Neuronal stem cell (in vitro differentiated cells): ENCODE results near the gene ROMO1. TPM values are rescaled to one million over a fixed set of nuclear protein-coding genes. Genes with fewer than 3 reads are reported as not detected.

Source experiments
- DNase-seq: peaks from one replicate; pipeline ENCODE4 v3.0.0-alpha.2; 2013; ENCODE audit warnings: low spot score
- H2AFZ ChIP-seq: one replicate; pipeline ENCODE4 v1.6.1; 2013; ENCODE audit warnings: mild to moderate bottlenecking, low read length, inconsistent platforms
- H2AK5ac ChIP-seq: 2 replicates; pipeline ENCODE4 v1.6.1; 2013; ENCODE audit warnings: low read depth, mild to moderate bottlenecking, inconsistent platforms, low read length, moderate library complexity, mixed read lengths
- H2BK120ac ChIP-seq: 2 replicates; pipeline ENCODE4 v1.6.1; 2013; ENCODE audit warnings: low read depth, mild to moderate bottlenecking, inconsistent platforms, low read length, moderate library complexity, mixed read lengths
- H2BK12ac ChIP-seq: one replicate; pipeline ENCODE4 v1.6.1; 2013; ENCODE audit warnings: low read length, inconsistent platforms
- H2BK15ac ChIP-seq: 2 replicates; pipeline ENCODE4 v1.6.1; 2013; ENCODE audit warnings: mild to moderate bottlenecking, low read length, inconsistent platforms, mixed read lengths
- H2BK5ac ChIP-seq: one replicate; pipeline ENCODE4 v1.6.1; 2013; ENCODE audit warnings: inconsistent platforms, mild to moderate bottlenecking, low read length, moderate library complexity
- H3K14ac ChIP-seq: one replicate; pipeline ENCODE4 v1.6.1; 2013; ENCODE audit warnings: low read length, inconsistent platforms
- H3K18ac ChIP-seq: 2 replicates; pipeline ENCODE4 v1.6.1; 2013; ENCODE audit warnings: low read length, inconsistent platforms
- H3K23ac ChIP-seq: 2 replicates; pipeline ENCODE4 v1.6.1; 2013; ENCODE audit warnings: low read depth, mild to moderate bottlenecking, mixed read lengths, low read length, inconsistent platforms; ENCODE audit not compliant: poor library complexity
- H3K27ac ChIP-seq: replicated peaks from 3 replicates; pipeline ENCODE4 v1.5.1; 2013; ENCODE audit warnings: low read length, inconsistent platforms
- H3K27me3 ChIP-seq, 3 experiments: 2 replicates each; pipeline ENCODE4 v1.6.1; 2013; ENCODE audit warnings: low read length in 3 of 3, mild to moderate bottlenecking in 2 of 3, inconsistent platforms in 1 of 3, low read depth in 1 of 3, mixed read lengths in 1 of 3, moderate library complexity in 1 of 3; ENCODE audit not compliant: control insufficient read depth in 3 of 3, insufficient read depth in 3 of 3
- H3K36me3 ChIP-seq, 2 donors: replicated peaks in 1 of 2; 2 replicates each; pipeline ENCODE4 v1.6.1; 2013; ENCODE audit warnings: low read length in 2 of 2; ENCODE audit not compliant: control insufficient read depth in 2 of 2, insufficient read depth in 2 of 2
- H3K4ac ChIP-seq: 2 replicates; pipeline ENCODE4 v1.6.1; 2013; ENCODE audit warnings: inconsistent platforms, mild to moderate bottlenecking, low read length, moderate library complexity
- H3K4me1 ChIP-seq, 2 donors: 1 replicate in 1 of 2; 2 replicates in 1 of 2; pipeline ENCODE4 v1.6.1; 2013; ENCODE audit warnings: low read length in 2 of 2, low read depth in 1 of 2; ENCODE audit not compliant: control insufficient read depth in 2 of 2, insufficient read depth in 1 of 2
- H3K4me2 ChIP-seq: one replicate; pipeline ENCODE4 v1.6.1; 2013; ENCODE audit warnings: mild to moderate bottlenecking, low read length, inconsistent platforms; ENCODE audit not compliant: insufficient read depth, poor library complexity, severe bottlenecking
- H3K4me3 ChIP-seq, 2 donors: 2 replicates each; pipeline ENCODE4 v1.5.1; 2013; ENCODE audit warnings: low read length in 2 of 2, mild to moderate bottlenecking in 2 of 2, inconsistent platforms in 1 of 2, moderate library complexity in 1 of 2
- H3K79me1 ChIP-seq: one replicate; pipeline ENCODE4 v1.6.1; 2013; ENCODE audit warnings: low read depth, mild to moderate bottlenecking, inconsistent platforms, low read length, moderate library complexity
- H3K9ac ChIP-seq: one replicate; pipeline ENCODE4 v1.6.1; 2013; ENCODE audit warnings: mild to moderate bottlenecking, low read depth, low read length, inconsistent platforms; ENCODE audit not compliant: poor library complexity
- H3K9me3 ChIP-seq, 2 donors: replicated peaks in 1 of 2; 2 replicates each; pipeline versions ENCODE3 to v1.6.1; 2013; ENCODE audit warnings: low read length in 2 of 2, mild to moderate bottlenecking in 2 of 2, inconsistent platforms in 1 of 2, low read depth in 1 of 2, mixed read lengths in 1 of 2, moderate library complexity in 1 of 2; ENCODE audit not compliant: control insufficient read depth in 2 of 2, insufficient read depth in 1 of 2
- H4K8ac ChIP-seq: one replicate; pipeline ENCODE4 v1.6.1; 2013; ENCODE audit warnings: low read depth, mild to moderate bottlenecking, inconsistent platforms, low read length, moderate library complexity
- H4K91ac ChIP-seq: one replicate; pipeline ENCODE4 v1.6.1; 2013; ENCODE audit warnings: low read length, low read depth, mild to moderate bottlenecking, inconsistent platforms; ENCODE audit not compliant: poor library complexity
- WGBS, 2 donors: extraction: QIAGEN DNeasy Blood & Tissue Kit; methylation state at CpG; one replicate each; pipeline ENCODE4 v1.1.7; 2013; ENCODE audit warnings: missing lambda C conversion rate in 2 of 2, mixed read lengths in 1 of 2; ENCODE audit not compliant: insufficient read length in 2 of 2, insufficient replicate concordance in 1 of 2; ENCODE audit errors: extremely low coverage in 2 of 2; 5-methylcytosine and 5-hydroxymethylcytosine counted together
- polyA plus RNA-seq, 2 experiments: library from polyadenylated mRNA; stranded (reverse); fragments of 200-250 nt; gene quantifications; one replicate each; pipeline ENCODE4 v1.2.3, GENCODE V29; 2013

The ROMO1 gene
- 474 TPM for polyA plus RNA-seq (2013, experiment 1 of 2)
- polyA plus RNA-seq (2013, experiment 2 of 2) = 476 TPM

DNA sequence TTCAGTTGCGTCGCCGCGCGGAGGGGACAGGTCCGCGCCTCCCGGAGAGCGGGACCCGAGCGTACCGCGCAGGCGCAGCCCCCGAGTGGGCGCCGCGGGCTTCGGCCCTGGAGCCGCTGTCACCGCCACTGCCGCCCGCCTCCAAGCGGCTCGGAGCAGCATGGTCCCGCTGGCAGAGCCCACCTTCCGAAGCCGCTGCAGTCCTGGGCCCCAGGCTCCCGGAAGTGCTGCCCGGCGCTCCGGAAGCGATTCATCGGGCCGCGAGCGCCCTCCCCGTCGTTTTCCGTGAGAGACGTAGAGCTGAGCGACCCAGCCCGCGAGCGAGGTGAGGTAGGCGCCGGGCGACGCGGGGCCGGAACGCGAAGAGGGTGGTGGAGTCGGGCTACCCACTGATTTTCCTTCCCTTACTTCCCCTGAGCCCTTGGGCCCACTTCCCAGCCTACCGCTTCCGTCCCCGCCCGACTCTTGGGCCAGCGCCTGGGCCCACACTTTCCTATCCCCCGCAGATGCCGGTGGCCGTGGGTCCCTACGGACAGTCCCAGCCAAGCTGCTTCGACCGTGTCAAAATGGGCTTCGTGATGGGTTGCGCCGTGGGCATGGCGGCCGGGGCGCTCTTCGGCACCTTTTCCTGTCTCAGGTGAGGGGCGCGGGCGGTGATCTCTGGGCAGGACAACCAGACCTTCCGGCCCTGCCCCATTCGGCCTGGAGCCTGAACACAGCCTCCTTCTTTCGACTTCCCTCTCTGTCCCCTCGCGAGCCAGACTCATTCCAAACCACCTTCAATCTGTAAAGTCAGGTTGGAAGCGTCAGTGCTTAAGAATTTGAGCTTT is at the start of gene ROMO1, which contains the start of gene NFS1:
Gene ROMO1, plus strand, starts transcription at position 279 of the 830 bp plus-strand sequence. Its CDS starts 228 bp downstream, at position 507.
Gene NFS1, minus strand, starts transcription at position 226 of the 830 bp plus-strand sequence. Its CDS starts 64 bp downstream, at position 162.
- WGBS, 2 donors = no CpG with 5 or more reads among the region's 81 CpGs

DNA sequence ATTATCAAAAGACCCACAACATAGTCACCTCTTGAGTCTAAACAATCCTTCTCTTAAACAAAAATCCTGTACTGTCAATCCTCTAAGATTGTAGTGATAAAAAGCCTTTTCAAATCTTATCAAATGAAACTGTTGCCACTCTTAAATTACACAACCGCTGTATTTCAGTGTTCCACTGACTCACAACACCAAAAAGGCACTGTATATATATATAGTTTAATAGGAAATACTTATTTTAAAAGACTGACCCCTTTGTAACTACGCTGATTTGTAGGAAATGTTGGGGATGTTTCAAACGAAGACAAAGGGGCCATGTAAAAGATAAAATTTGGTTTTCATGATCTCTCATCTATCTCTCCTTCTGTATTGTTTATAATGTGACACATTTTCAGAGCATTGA is 48.6 kb upstream of the ROMO1 start:
- H3K9ac ChIP-seq = no peak overlapping the region
- no peak overlapping the region for H3K4ac ChIP-seq
- no peaks in the 10 kb centered on the region for H3K4me1 ChIP-seq
- H3K79me1 ChIP-seq = peaks cover 12% of the 10 kb centered on the region
- no CpG with 5 or more reads among the region's 3 CpGs for WGBS, 2 donors
- H4K8ac ChIP-seq = no peak overlapping the region
- H2AFZ ChIP-seq = no peak overlapping the region
- no peak overlapping the region for H4K91ac ChIP-seq
- no peak overlapping the region for H3K4me2 ChIP-seq
- H3K9me3 ChIP-seq = peaks cover 0 to 8% of the 10 kb centered on the region in 2 donors
- H3K27me3 ChIP-seq = no peaks in the 10 kb centered on the region
- no peak overlapping the region for H3K14ac ChIP-seq
- H3K36me3 ChIP-seq = peaks cover 21 to 89% of the 10 kb centered on the region in 2 donors
- no peak for DNase-seq
- no peak overlapping the region for H3K27ac ChIP-seq
- H2BK120ac ChIP-seq = no peak overlapping the region
- no peak overlapping the region for H2BK5ac ChIP-seq
- no peak overlapping the region for H2BK15ac ChIP-seq
- H3K18ac ChIP-seq = no peak overlapping the region
- no peak overlapping the region for H2BK12ac ChIP-seq
- H3K4me3 ChIP-seq = no peak overlapping the region
- no peak overlapping the region for H3K23ac ChIP-seq
- H2AK5ac ChIP-seq = no peak overlapping the region

More for the DNA sequence above, at the start of gene ROMO1, which contains the start of gene NFS1:
- no peak within 1 kb of the TSS for H4K91ac ChIP-seq
- peak within 1 kb of the TSS; percentile 94 for H3K14ac ChIP-seq
- H2AFZ ChIP-seq = peak within 1 kb of the TSS; percentile 92
- H3K27ac ChIP-seq = peak within 1 kb of the TSS; percentile 82
- H2BK15ac ChIP-seq = peak within 1 kb of the TSS; percentile 57
- H2BK120ac ChIP-seq = peak within 1 kb of the TSS; percentile 96
- peaks cover 8% of the 10 kb centered on the region for H3K79me1 ChIP-seq
- H3K36me3 ChIP-seq = peaks cover 6 to 52% of the 10 kb centered on the region in 2 donors
- H2BK12ac ChIP-seq = peak within 1 kb of the TSS; percentile 58
- peak within 1 kb of the TSS; percentile 94 for H2BK5ac ChIP-seq
- H2AK5ac ChIP-seq = peak within 1 kb of the TSS; percentile 91
- H3K4me3 ChIP-seq = peak within 1 kb of the TSS; percentile 88 to 94
- H3K18ac ChIP-seq = peak within 1 kb of the TSS; percentile 97
- H3K27me3 ChIP-seq = no peaks in the 10 kb centered on the region
- peak within 1 kb of the TSS; percentile 97 for H3K23ac ChIP-seq
- DNase-seq = peak; percentile 85
- H4K8ac ChIP-seq = peak within 1 kb of the TSS; percentile 99
- H3K9me3 ChIP-seq = no peaks in the 10 kb centered on the region
- peak within 1 kb of the TSS; percentile 97 for H3K9ac ChIP-seq
- H3K4ac ChIP-seq = peak within 1 kb of the TSS; percentile 94
- H3K4me2 ChIP-seq = peak within 1 kb of the TSS; percentile 78
- peaks cover 5 to 9% of the 10 kb centered on the region in 2 donors for H3K4me1 ChIP-seq

DNA sequence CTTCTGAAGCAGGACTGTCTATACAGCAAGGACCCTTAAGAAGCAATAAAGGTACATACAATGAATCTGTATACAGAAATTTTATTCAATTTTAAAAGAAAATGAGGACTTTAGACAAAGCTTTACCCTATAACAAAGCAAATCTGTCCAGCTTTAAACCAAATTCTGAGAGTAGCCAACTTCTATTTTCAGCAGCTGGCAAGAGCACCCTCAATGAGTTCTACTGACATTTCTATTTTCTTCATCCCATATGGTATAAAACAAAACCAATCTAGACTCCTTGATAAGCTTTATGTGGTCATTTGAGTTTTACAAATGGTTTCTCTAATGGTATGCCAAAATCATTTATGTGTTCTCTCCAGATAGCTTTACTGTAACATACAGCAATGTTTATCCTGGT is 47.2 kb upstream of the ROMO1 start:
- no peak for DNase-seq
- Histone ChIP-seq H2BK12ac (no peak overlapping the region), H2BK5ac (no peak overlapping the region), H2BK15ac (no peak overlapping the region), H2AFZ (no peak overlapping the region), H2AK5ac (no peak overlapping the region), H3K4me3 (no peak overlapping the region), H4K91ac (no peak overlapping the region), H3K14ac (no peak overlapping the region), H3K9me3 (peaks cover 0 to 11% of the 10 kb centered on the region in 2 donors), H3K79me1 (peaks cover 12% of the 10 kb centered on the region), H2BK120ac (no peak overlapping the region), H3K4me2 (no peak overlapping the region), H4K8ac (no peak overlapping the region), H3K36me3 (peaks cover 21 to 94% of the 10 kb centered on the region in 2 donors), H3K27ac (no peak overlapping the region), H3K4ac (no peak overlapping the region), H3K18ac (no peak overlapping the region), H3K23ac (no peak overlapping the region), H3K9ac (no peak overlapping the region), H3K27me3 (no peaks in the 10 kb centered on the region), H3K4me1 (no peaks in the 10 kb centered on the region)

DNA sequence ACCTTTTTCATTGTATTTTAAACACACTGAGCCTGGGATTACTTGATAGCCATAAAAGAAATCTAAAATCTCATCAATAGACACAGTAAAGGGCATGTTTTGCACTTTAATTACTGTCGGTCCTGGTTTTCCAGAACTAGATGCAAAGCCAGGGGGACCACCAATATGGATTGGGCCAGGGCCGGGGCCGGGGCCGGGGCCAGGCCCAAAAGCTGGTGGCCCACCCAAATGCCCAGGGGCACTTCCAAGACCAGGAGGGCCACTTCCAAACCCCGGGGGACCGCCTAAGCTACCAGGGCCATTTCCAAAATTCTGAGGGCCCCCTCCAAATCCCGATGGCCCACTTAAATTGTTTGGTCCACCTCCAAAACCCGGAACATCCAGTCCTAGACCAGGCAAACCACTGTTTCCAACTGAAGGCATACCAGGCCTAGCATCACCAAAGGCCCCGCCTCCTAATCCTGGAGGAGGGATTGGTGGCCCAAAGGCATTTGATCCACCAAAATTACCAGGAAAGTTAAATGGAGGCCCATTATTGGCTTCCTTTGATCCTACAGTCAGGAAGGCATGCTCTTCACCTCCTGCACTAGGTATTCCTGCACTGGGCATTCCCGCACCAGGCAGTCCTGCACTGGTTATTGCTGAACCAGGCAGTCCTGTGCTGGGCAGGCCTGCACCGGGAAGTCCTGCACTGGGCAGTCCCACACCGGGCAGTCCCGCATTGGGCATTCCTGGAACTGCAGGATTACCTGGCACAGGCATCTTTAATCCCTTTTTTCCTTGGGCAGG is 46.4 kb upstream of the ROMO1 start:
- no peak overlapping the region for H2BK15ac ChIP-seq
- no peak for DNase-seq
- peak overlapping the region; percentile 87 for H3K23ac ChIP-seq
- no peak overlapping the region for H2AFZ ChIP-seq
- no peak overlapping the region for H3K9ac ChIP-seq
- WGBS, 2 donors = no CpG with 5 or more reads among the region's 13 CpGs
- no peaks in the 10 kb centered on the region for H3K27me3 ChIP-seq
- H2BK5ac ChIP-seq = no peak overlapping the region
- H3K14ac ChIP-seq = no peak overlapping the region
- H3K36me3 ChIP-seq = peaks cover 21 to 97% of the 10 kb centered on the region in 2 donors
- no peak overlapping the region for H3K27ac ChIP-seq
- peaks cover 0 to 11% of the 10 kb centered on the region in 2 donors for H3K9me3 ChIP-seq
- no peak overlapping the region for H3K4ac ChIP-seq
- peaks cover 12% of the 10 kb centered on the region for H3K79me1 ChIP-seq
- no peaks in the 10 kb centered on the region for H3K4me1 ChIP-seq
- H2BK120ac ChIP-seq = no peak overlapping the region
- H2AK5ac ChIP-seq = no peak overlapping the region
- H3K18ac ChIP-seq = no peak overlapping the region
- H4K8ac ChIP-seq = no peak overlapping the region
- H3K4me2 ChIP-seq = no peak overlapping the region
- H3K4me3 ChIP-seq = no peak overlapping the region
- H4K91ac ChIP-seq = no peak overlapping the region
- H2BK12ac ChIP-seq = no peak overlapping the region
